Measurements from ENCODE around the gene ADTRP.

The ADTRP gene

GRCh38 chr6:11798538-11798937 is 19.9 kb upstream of the ADTRP start:
- no peak for ATAC-seq

GRCh38 chr6:11798096-11798495 is 19.5 kb upstream of the ADTRP start:
- no peak; the same call in 2 of the 3 replicates for ATAC-seq
- TF ChIP-seq OSR1 (CRISPR knock-in tag; IDR thresholded peaks at IDR 0.05) (no peak), ZC3H10 (CRISPR knock-in tag; IDR thresholded peaks at IDR 0.05) (no peak), ZFP3 (CRISPR knock-in tag; IDR thresholded peaks at IDR 0.05) (no peak)

More at GRCh38 chr6:11798538-11798937, 19.9 kb upstream of the ADTRP start:
- TF ChIP-seq ZC3H10 (CRISPR knock-in tag; IDR thresholded peaks at IDR 0.05) (no peak), PPARA (CRISPR knock-in tag; IDR thresholded peaks at IDR 0.05; ENCODE audit: borderline replicate concordance) (no peak), ARNTL (CRISPR knock-in tag; IDR thresholded peaks at IDR 0.05; ENCODE audit: borderline replicate concordance, low read depth) (no peak), ISL1 (CRISPR knock-in tag; IDR thresholded peaks at IDR 0.05) (no peak)

- TF ChIP-seq ZNF565 (CRISPR knock-in tag; conservative IDR thresholded peaks at IDR 0.05; ENCODE audit: low read depth) (no peak), ZFP3 (CRISPR knock-in tag; IDR thresholded peaks at IDR 0.05) (no peak)
- no peak for ATAC-seq
These were observed 18.2 kb upstream of the ADTRP start for GRCh38 chr6:11796829-11797228.

- TF ChIP-seq BACH2 (CRISPR knock-in tag; IDR thresholded peaks at IDR 0.05; ENCODE audit: borderline replicate concordance) (no peak), POU6F1 (CRISPR knock-in tag; IDR thresholded peaks at IDR 0.05; ENCODE audit: borderline replicate concordance, low read depth) (no peak), ZC3H10 (CRISPR knock-in tag; IDR thresholded peaks at IDR 0.05) (no peak), ZFP3 (CRISPR knock-in tag; IDR thresholded peaks at IDR 0.05) (no peak), ZNF565 (CRISPR knock-in tag; conservative IDR thresholded peaks at IDR 0.05; ENCODE audit: low read depth) (no peak), CSDC2 (CRISPR knock-in tag; IDR thresholded peaks at IDR 0.05) (no peak), PATZ1 (CRISPR knock-in tag; IDR thresholded peaks at IDR 0.05; ENCODE audit: borderline replicate concordance) (no peak), ESRRG (CRISPR knock-in tag; IDR thresholded peaks at IDR 0.05) (no peak), GLIS3 (CRISPR knock-in tag; IDR thresholded peaks at IDR 0.05) (no peak), CREB5 (CRISPR knock-in tag; IDR thresholded peaks at IDR 0.05; ENCODE audit: low read depth) (no peak), PPARA (CRISPR knock-in tag; IDR thresholded peaks at IDR 0.05; ENCODE audit: borderline replicate concordance) (no peak), ZFP30 (CRISPR knock-in tag; IDR thresholded peaks at IDR 0.05) (no peak), ZNF8 (CRISPR knock-in tag; IDR thresholded peaks at IDR 0.05) (no peak), CSRNP3 (CRISPR knock-in tag; IDR thresholded peaks at IDR 0.05) (no peak), ARNTL (CRISPR knock-in tag; IDR thresholded peaks at IDR 0.05; ENCODE audit: borderline replicate concordance, low read depth) (no peak), OSR1 (CRISPR knock-in tag; IDR thresholded peaks at IDR 0.05) (no peak)
- ATAC-seq: no peak
These were observed 16.8 kb upstream of the ADTRP start for GRCh38 chr6:11795403-11795802.

- TF ChIP-seq TOX (CRISPR knock-in tag; IDR thresholded peaks at IDR 0.05; ENCODE audit: borderline replicate concordance): no peak
- TF ChIP-seq RARB (CRISPR knock-in tag; IDR thresholded peaks at IDR 0.05): no peak
- TF ChIP-seq ESRRG (CRISPR knock-in tag; IDR thresholded peaks at IDR 0.05): no peak
- ATAC-seq: no peak
These were observed 14.7 kb upstream of the ADTRP start for GRCh38 chr6:11793277-11793676.

Measured in SK-N-SH treated with all-trans-retinoic acid at 6 μM for 48 hours (cell line).